ENCODE data around the gene TCF23. TPM values are rescaled to one million over a fixed set of nuclear protein-coding genes. Genes with fewer than 3 reads are reported as not detected.

Gene TCF23
- total RNA-seq (2021) (not detected in 2 replicates), Bru-seq, nascent RNA (not detected), BruChase-seq, experiment 1, labeled RNA remaining after a 2-hour chase (not detected), BruChase-seq, experiment 2, labeled RNA remaining after a 6-hour chase (not detected)
- long read RNA-seq, result 0 reads

DNA sequence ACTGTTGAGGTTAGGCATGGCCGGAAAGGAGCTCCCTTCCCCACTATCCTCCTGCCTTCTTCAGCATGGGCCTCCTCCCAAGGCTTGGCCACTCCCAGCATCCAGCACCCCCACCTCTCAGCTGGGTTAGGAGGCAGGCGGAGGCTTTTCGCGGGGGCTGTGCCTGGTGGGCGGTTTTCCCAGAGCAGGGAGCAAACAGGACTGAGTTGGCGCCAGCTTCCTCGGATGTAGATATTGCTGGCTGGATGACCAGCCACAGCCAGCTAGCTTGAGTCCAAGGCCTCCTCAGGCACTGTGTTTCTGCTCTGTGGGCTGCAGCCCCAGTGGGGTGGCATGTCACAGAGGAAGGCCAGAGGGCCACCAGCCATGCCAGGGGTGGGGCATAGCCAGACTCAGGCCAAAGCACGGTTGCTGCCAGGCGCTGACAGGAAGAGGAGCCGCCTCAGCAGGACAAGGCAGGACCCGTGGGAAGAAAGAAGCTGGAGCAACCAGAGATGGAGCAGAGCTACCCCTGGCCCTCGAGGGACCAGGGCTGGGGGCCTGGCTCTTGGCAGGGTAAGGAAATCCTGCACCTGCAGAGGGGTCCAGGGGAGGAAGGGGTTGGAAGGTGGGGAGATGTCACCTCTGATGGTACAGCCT, at the start of gene TCF23:
Gene TCF23, plus strand, starts transcription at position 204 of the 639 bp plus-strand sequence. Its CDS starts 130 bp downstream, at position 334.
- Histone ChIP-seq H3K27ac (ENCODE audit: low read depth, low read length, poor library complexity, severe bottlenecking) (no peak within 1 kb of the TSS), H3K4me3 (ENCODE audit: low read depth, low read length, poor library complexity, severe bottlenecking) (no peak within 1 kb of the TSS), H3K36me3 (ENCODE audit: insufficient read depth, low read length, poor library complexity, severe bottlenecking) (no peaks in the 10 kb centered on the region), H3K9me3 (ENCODE audit: low read depth, low read length, poor library complexity, severe bottlenecking) (no peaks in the 10 kb centered on the region), H3K4me1 (ENCODE audit: insufficient read depth, low read length, poor library complexity, severe bottlenecking) (no peaks in the 10 kb centered on the region), H3K27me3 (replicated peaks; ENCODE audit: insufficient read depth, low read depth, low read length, poor library complexity) (no peaks in the 10 kb centered on the region)
- DNase-seq (ENCODE audit: low spot score), result no peak
- intact Hi-C loops (cut with micrococcal nuclease; ENCODE audit: unreplicated experiment), result no loop called here
- ChIA-PET POLR2A (ENCODE audit: low non-redundant PET) (interaction anchor here (0.7 kb wide), 1 partner anchor 34 kb away, joined by 3 read pairs; no protein-coding TSS in a partner anchor), CTCF (interaction anchor here (0.6 kb wide), 1 partner anchor 18 kb away, joined by 3 read pairs; no protein-coding TSS in a partner anchor)
- no TSS peak for BruUV-seq (replicated peaks)
- no peak for TF ChIP-seq CTCF (conservative IDR thresholded peaks at IDR 0.05; ENCODE audit: low read depth, low read length)
- TF ChIP-seq EZH2 (IDR thresholded peaks at IDR 0.05; ENCODE audit: borderline replicate concordance, low read depth, low read length, poor library complexity, severe bottlenecking), result no peak

DNA sequence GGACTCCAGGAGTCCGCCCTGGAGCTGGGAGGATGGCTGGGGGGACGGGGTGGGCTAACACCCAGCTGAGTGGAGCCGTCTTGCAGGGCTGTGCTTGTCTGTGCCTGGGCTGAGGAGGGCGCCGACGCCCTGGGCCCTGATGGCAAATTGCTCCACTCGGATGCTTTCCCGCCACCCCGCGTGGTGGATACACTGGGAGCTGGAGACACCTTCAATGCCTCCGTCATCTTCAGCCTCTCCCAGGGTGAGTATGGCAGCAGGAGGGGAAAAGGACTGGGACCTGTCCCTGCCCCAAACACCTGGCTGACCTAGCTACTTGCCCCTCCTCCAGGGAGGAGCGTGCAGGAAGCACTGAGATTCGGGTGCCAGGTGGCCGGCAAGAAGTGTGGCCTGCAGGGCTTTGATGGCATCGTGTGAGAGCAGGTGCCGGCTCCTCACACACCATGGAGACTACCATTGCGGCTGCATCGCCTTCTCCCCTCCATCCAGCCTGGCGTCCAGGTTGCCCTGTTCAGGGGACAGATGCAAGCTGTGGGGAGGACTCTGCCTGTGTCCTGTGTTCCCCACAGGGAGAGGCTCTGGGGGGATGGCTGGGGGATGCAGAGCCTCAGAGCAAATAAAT, 49.4 kb upstream of the TCF23 start:
- no TSS peak for BruUV-seq (replicated peaks)
- intact Hi-C loops (cut with micrococcal nuclease; ENCODE audit: unreplicated experiment), result loop anchor here (2.0 to 5.0 kb wide), 2 partner anchors 181 to 203 kb away; no protein-coding TSS in a partner anchor
- POLR2A ChIA-PET (ENCODE audit: low non-redundant PET), result no interaction called here

GRCh38 chr2:27100036-27100435, 48.8 kb upstream of the TCF23 start:
- no peak for DNase-seq (ENCODE audit: low spot score)
- peaks cover 3% of the 10 kb centered on the region for H3K36me3 ChIP-seq (ENCODE audit: insufficient read depth, low read length, poor library complexity, severe bottlenecking)
- POLR2A ChIA-PET (ENCODE audit: low non-redundant PET), result interaction anchor here (0.6 kb wide), 1 partner anchor 147 kb away, joined by 14 read pairs; no protein-coding TSS in a partner anchor
- TF ChIP-seq CTCF (conservative IDR thresholded peaks at IDR 0.05; ENCODE audit: low read depth, low read length) (no peak), EZH2 (IDR thresholded peaks at IDR 0.05; ENCODE audit: borderline replicate concordance, low read depth, low read length, poor library complexity, severe bottlenecking) (no peak)
- BruUV-seq (replicated peaks), result no TSS peak
- intact Hi-C loops (cut with micrococcal nuclease; ENCODE audit: unreplicated experiment), result no loop called here
- CTCF ChIA-PET, result interaction anchor here (2.3 kb wide), 1 partner anchor 91 kb away, joined by 15 read pairs; no protein-coding TSS in a partner anchor
- H3K27me3 ChIP-seq (replicated peaks; ENCODE audit: insufficient read depth, low read depth, low read length, poor library complexity), result no peaks in the 10 kb centered on the region
- no peaks in the 10 kb centered on the region for H3K4me1 ChIP-seq (ENCODE audit: insufficient read depth, low read length, poor library complexity, severe bottlenecking)
- H3K27ac ChIP-seq (ENCODE audit: low read depth, low read length, poor library complexity, severe bottlenecking), result no peak overlapping the region
- H3K9me3 ChIP-seq (ENCODE audit: low read depth, low read length, poor library complexity, severe bottlenecking), result no peaks in the 10 kb centered on the region
- H3K4me3 ChIP-seq (ENCODE audit: low read depth, low read length, poor library complexity, severe bottlenecking), result no peak overlapping the region

More for the DNA sequence above, 49.4 kb upstream of the TCF23 start:
- Histone ChIP-seq H3K9me3 (ENCODE audit: low read depth, low read length, poor library complexity, severe bottlenecking) (no peaks in the 10 kb centered on the region), H3K36me3 (ENCODE audit: insufficient read depth, low read length, poor library complexity, severe bottlenecking) (peaks cover 3% of the 10 kb centered on the region), H3K4me3 (ENCODE audit: low read depth, low read length, poor library complexity, severe bottlenecking) (no peak overlapping the region), H3K4me1 (ENCODE audit: insufficient read depth, low read length, poor library complexity, severe bottlenecking) (no peaks in the 10 kb centered on the region), H3K27ac (ENCODE audit: low read depth, low read length, poor library complexity, severe bottlenecking) (no peak overlapping the region), H3K27me3 (replicated peaks; ENCODE audit: insufficient read depth, low read depth, low read length, poor library complexity) (no peaks in the 10 kb centered on the region)
- DNase-seq (ENCODE audit: low spot score), result no peak
- TF ChIP-seq CTCF (conservative IDR thresholded peaks at IDR 0.05; ENCODE audit: low read depth, low read length) (no peak), EZH2 (IDR thresholded peaks at IDR 0.05; ENCODE audit: borderline replicate concordance, low read depth, low read length, poor library complexity, severe bottlenecking) (no peak)
- CTCF ChIA-PET, result interaction anchor here (2.3 kb wide), 1 partner anchor 92 kb away, joined by 15 read pairs; no protein-coding TSS in a partner anchor

Measured in A673 (cell line).